DMS153 treated with DMSO at 0.1 percent for 48 hours (cell line): ENCODE results near the gene COG7.
"Not testable (repeated sequence)": the region's sequence is repeated elsewhere in the genome, so short reads cannot be mapped to it uniquely, and the experiment has no call there.

Source experiments
- DNase-seq: peaks from one replicate; lab custom pipeline; 2025; ENCODE audit not compliant: unreplicated experiment; lab: John Stamatoyannopoulos, UW

The COG7 gene

GRCh38 chr16:23452572-23453337, at the start of gene COG7:
Gene COG7, minus strand, starts transcription at chr16:23453189. Its CDS starts 195 bp downstream, at chr16:23452994.
- DNase-seq: peak; percentile 59

GRCh38 chr16:23502466-23502865, 49.5 kb upstream of the COG7 start:
- no peak for DNase-seq

GRCh38 chr16:23501291-23501690, 48.3 kb upstream of the COG7 start:
- DNase-seq: no peak

GRCh38 chr16:23500862-23501225, 47.9 kb upstream of the COG7 start:
- no peak for DNase-seq

GRCh38 chr16:23500212-23500861, 47.3 kb upstream of the COG7 start:
- no peak for DNase-seq

GRCh38 chr16:23499801-23500200, 46.8 kb upstream of the COG7 start:
- no peak for DNase-seq

GRCh38 chr16:23498863-23499262, 45.9 kb upstream of the COG7 start:
- DNase-seq: no peak

GRCh38 chr16:23497543-23497868, 44.5 kb upstream of the COG7 start:
- DNase-seq: no peak

GRCh38 chr16:23496821-23497542, 44.0 kb upstream of the COG7 start:
- DNase-seq: no peak

- DNase-seq: no peak
Measured at GRCh38 chr16:23495671-23496070, 42.7 kb upstream of the COG7 start.

- DNase-seq: no peak
Measured at GRCh38 chr16:23494188-23494587, 41.2 kb upstream of the COG7 start.

- no peak for DNase-seq
Measured at GRCh38 chr16:23491490-23492391, 38.8 kb upstream of the COG7 start.

- no peak for DNase-seq
Measured at GRCh38 chr16:23486480-23486879, 33.5 kb upstream of the COG7 start.

GRCh38 chr16:23485841-23486240, 32.9 kb upstream of the COG7 start:
- no peak for DNase-seq

GRCh38 chr16:23485257-23485614, 32.2 kb upstream of the COG7 start:
- DNase-seq: no peak

GRCh38 chr16:23484510-23485256, 31.7 kb upstream of the COG7 start:
- no peak for DNase-seq

- not testable (repeated sequence) for DNase-seq
Measured at GRCh38 chr16:23483492-23483891, 30.5 kb upstream of the COG7 start.

- no peak for DNase-seq
Measured at GRCh38 chr16:23482778-23483177, 29.8 kb upstream of the COG7 start.

- no peak for DNase-seq
Measured at GRCh38 chr16:23480257-23480656, 27.3 kb upstream of the COG7 start.

- no peak for DNase-seq
Measured at GRCh38 chr16:23479138-23479537, 26.1 kb upstream of the COG7 start.

GRCh38 chr16:23478566-23478965, 25.6 kb upstream of the COG7 start:
- DNase-seq: no peak
